GM23248 (cell line): ENCODE measurements around the gene ZNF337. TPM values are rescaled to one million over a fixed set of nuclear protein-coding genes. Genes with fewer than 3 reads are reported as not detected.
"Not testable (repeated sequence)": the region's sequence is repeated elsewhere in the genome, so short reads cannot be mapped to it uniquely, and the experiment has no call there.

Source experiments
- DNase-seq: peaks from one replicate; pipeline ENCODE4 v3.0.0-alpha.2; 2015
- H2AFZ ChIP-seq: fragments of 200-600 bp; sonication (generic); 2 replicates; pipeline ENCODE4 v1.6.1; 2016; ENCODE audit warnings: antibody characterized with exemption
- H3F3A ChIP-seq: fragments of 200-600 bp; sonication (generic); 2 replicates; pipeline ENCODE4 v1.6.1; 2016; ENCODE audit warnings: mild to moderate bottlenecking, antibody characterized with exemption, mixed run types; ENCODE audit not compliant: insufficient read depth
- H3K27ac ChIP-seq: fragments of 200-600 bp; sonication (generic); 2 replicates; pipeline ENCODE4 v1.5.1; 2016; ENCODE audit warnings: mild to moderate bottlenecking
- H3K27me3 ChIP-seq: fragments of 200-600 bp; sonication (generic); replicated peaks from 2 replicates; pipeline ENCODE4 v1.6.1; 2016; ENCODE audit warnings: mild to moderate bottlenecking; ENCODE audit not compliant: insufficient read depth
- H3K36me3 ChIP-seq: fragments of 200-600 bp; sonication (generic); 2 replicates; pipeline ENCODE4 v1.6.1; 2016; ENCODE audit warnings: low read depth, mild to moderate bottlenecking
- H3K4me1 ChIP-seq: fragments of 200-600 bp; sonication (generic); 2 replicates; pipeline ENCODE4 v1.6.1; 2016; ENCODE audit warnings: mild to moderate bottlenecking; ENCODE audit not compliant: insufficient read depth
- H3K4me2 ChIP-seq: fragments of 200-600 bp; sonication (generic); one replicate; pipeline ENCODE4 v1.6.1; 2016; ENCODE audit warnings: mild to moderate bottlenecking; ENCODE audit not compliant: unreplicated experiment
- H3K4me3 ChIP-seq: fragments of 200-600 bp; sonication (generic); 2 replicates; pipeline ENCODE4 v1.5.1; 2016; ENCODE audit warnings: mild to moderate bottlenecking
- H3K79me2 ChIP-seq: fragments of 200-600 bp; sonication (generic); 2 replicates; pipeline ENCODE4 v1.6.1; 2016; ENCODE audit warnings: mild to moderate bottlenecking; ENCODE audit not compliant: insufficient read depth
- H3K9ac ChIP-seq: fragments of 200-600 bp; sonication (generic); 2 replicates; pipeline ENCODE4 v1.6.1; 2016; ENCODE audit warnings: mild to moderate bottlenecking
- H3K9me2 ChIP-seq: fragments of 200-600 bp; sonication (generic); 2 replicates; pipeline ENCODE4 v1.6.1; 2016; ENCODE audit warnings: mixed run types, mild to moderate bottlenecking, moderate library complexity; ENCODE audit not compliant: insufficient read depth
- H3K9me3 ChIP-seq: fragments of 200-600 bp; sonication (generic); one replicate; pipeline ENCODE4 v1.6.1; 2017; ENCODE audit warnings: low read depth
- H4K20me1 ChIP-seq: fragments of 200-600 bp; sonication (generic); 2 replicates; pipeline ENCODE4 v1.6.0; 2016; ENCODE audit not compliant: insufficient read depth
- EZH2 ChIP-seq: fragments of 200-600 bp; sonication (generic); IDR thresholded peaks from 2 replicates; pipeline ENCODE4 v1.6.1; 2018; ENCODE audit warnings: antibody characterized with exemption, mild to moderate bottlenecking; ENCODE audit not compliant: insufficient read depth, poor library complexity, severe bottlenecking
- EZH2phosphoT487 ChIP-seq: fragments of 200-600 bp; sonication (generic); IDR thresholded peaks from 2 replicates; pipeline ENCODE4 v1.6.1; 2018; ENCODE audit warnings: antibody characterized with exemption, moderate library complexity, mild to moderate bottlenecking, low read depth; ENCODE audit not compliant: insufficient read depth
- WGBS, 2 experiments: methylation state at CpG; one replicate each; pipeline ENCODE4 v1.1.6; 2015 to 2017; ENCODE audit warnings: low lambda C conversion rate in 2 of 2, low coverage in 1 of 2; ENCODE audit errors: missing lambda C conversion rate in 2 of 2; 5-methylcytosine and 5-hydroxymethylcytosine counted together
- in situ Hi-C: fragments of 300-500 bp; cut with MboI; formaldehyde crosslinking; loops from 2 replicates; pipeline ENCODE4 v1.15.0; 2020
- polyA plus RNA-seq: library from polyadenylated mRNA; unstranded; fragments of >200 nt; fragmentation: Nextera tagmentation; extraction: Ambion mirVana; gene quantifications from 2 replicates; pipeline ENCODE4 v1.2.1, GENCODE V29; 2016
- total RNA-seq: library from RNA; depleted of rRNA; stranded (reverse); fragments of >200 nt; shearing (Covaris generic); gene quantifications from 2 replicates; pipeline ENCODE4 v1.2.3, GENCODE V29; 2014

The ZNF337 gene
- total and polyA plus RNA-seq, 2 experiments from 2014 or later: 4.0 to 9.1 TPM

GRCh38 chr20:25707695-25708094, 11.0 kb upstream of the ZNF337 start:
- Histone ChIP-seq H4K20me1 (no peaks in the 10 kb centered on the region), H3K36me3 (no peaks in the 10 kb centered on the region), H3K27ac (no peak overlapping the region), H3K79me2 (no peaks in the 10 kb centered on the region), H3K27me3 (no peaks in the 10 kb centered on the region), H3F3A (no peaks in the 10 kb centered on the region), H3K9me3 (no peaks in the 10 kb centered on the region), H3K9ac (no peak overlapping the region), H3K4me3 (no peak overlapping the region), H3K4me2 (no peak overlapping the region), H3K9me2 (no peaks in the 10 kb centered on the region), H2AFZ (no peak overlapping the region), H3K4me1 (no peaks in the 10 kb centered on the region)
- no peak for DNase-seq
- in situ Hi-C loops: no loop called here
- TF ChIP-seq EZH2phosphoT487: no peak
- TF ChIP-seq EZH2: no peak

- H3K27me3 ChIP-seq: no peaks in the 10 kb centered on the region
- no peaks in the 10 kb centered on the region for H3K79me2 ChIP-seq
- no peaks in the 10 kb centered on the region for H3K4me1 ChIP-seq
- no peak overlapping the region for H3K9ac ChIP-seq
- WGBS, 2 experiments: 75 to 87% methylated on average over 5 to 6 of the region's 6 CpGs
- no peaks in the 10 kb centered on the region for H4K20me1 ChIP-seq
- no peak overlapping the region for H3K4me3 ChIP-seq
- H2AFZ ChIP-seq: no peak overlapping the region
- in situ Hi-C loops: no loop called here
- H3K36me3 ChIP-seq: no peaks in the 10 kb centered on the region
- no peak for DNase-seq
- H3K9me3 ChIP-seq: no peaks in the 10 kb centered on the region
- no peak for TF ChIP-seq EZH2
- no peak for TF ChIP-seq EZH2phosphoT487
- H3K4me2 ChIP-seq: no peak overlapping the region
- no peaks in the 10 kb centered on the region for H3F3A ChIP-seq
- no peak overlapping the region for H3K27ac ChIP-seq
- H3K9me2 ChIP-seq: no peaks in the 10 kb centered on the region
Measured at GRCh38 chr20:25706793-25707192, 10.1 kb upstream of the ZNF337 start.

GRCh38 chr20:25705830-25706351, 9.2 kb upstream of the ZNF337 start:
- DNase-seq: no peak
- no peaks in the 10 kb centered on the region for H3K4me1 ChIP-seq
- no peak overlapping the region for H3K4me3 ChIP-seq
- no peak for TF ChIP-seq EZH2
- no peak for TF ChIP-seq EZH2phosphoT487
- no peak overlapping the region for H3K27ac ChIP-seq
- H3K9me3 ChIP-seq: no peaks in the 10 kb centered on the region
- no peak overlapping the region for H3K9ac ChIP-seq
- H4K20me1 ChIP-seq: no peaks in the 10 kb centered on the region
- H3K36me3 ChIP-seq: no peaks in the 10 kb centered on the region
- no peaks in the 10 kb centered on the region for H3K27me3 ChIP-seq
- H3K9me2 ChIP-seq: no peaks in the 10 kb centered on the region
- no peaks in the 10 kb centered on the region for H3K79me2 ChIP-seq
- in situ Hi-C loops: no loop called here
- H3K4me2 ChIP-seq: no peak overlapping the region
- H2AFZ ChIP-seq: no peak overlapping the region
- no peaks in the 10 kb centered on the region for H3F3A ChIP-seq

GRCh38 chr20:25704303-25704702, 7.7 kb upstream of the ZNF337 start:
- H3K9me2 ChIP-seq, H3K4me2 ChIP-seq, H3K27me3 ChIP-seq, in situ Hi-C loops, H4K20me1 ChIP-seq, H3K9me3 ChIP-seq, H3F3A ChIP-seq, H3K4me1 ChIP-seq, H3K36me3 ChIP-seq, H3K27ac ChIP-seq, H2AFZ ChIP-seq, DNase-seq, H3K79me2 ChIP-seq, H3K4me3 ChIP-seq, H3K9ac ChIP-seq: not testable (repeated sequence)
- 27 to 34% methylated on average over 2 of the region's 2 CpGs for WGBS, 2 experiments

- H3K79me2 ChIP-seq, H3K27me3 ChIP-seq, H3K4me1 ChIP-seq, H3K9me2 ChIP-seq, H3K4me3 ChIP-seq, H2AFZ ChIP-seq, H3K27ac ChIP-seq, H3K9ac ChIP-seq, H3F3A ChIP-seq, H3K36me3 ChIP-seq, in situ Hi-C loops, H3K4me2 ChIP-seq, H4K20me1 ChIP-seq, H3K9me3 ChIP-seq, DNase-seq: not testable (repeated sequence)
- WGBS, 2 experiments: 55 to 68% methylated on average over 2 of the region's 2 CpGs
Measured at GRCh38 chr20:25700835-25701234, 4.2 kb upstream of the ZNF337 start.
